ENCODE results near the gene PLBD1.

The PLBD1 gene

GRCh38 chr12:14495326-14495725 is 72.4 kb downstream of the PLBD1 start:
- no peaks in the 10 kb centered on the region for H3K27me3 Mint-ChIP-seq
- H3K4me1 Mint-ChIP-seq = peaks cover 4% of the 10 kb centered on the region
- no peak overlapping the region for H3K27ac Mint-ChIP-seq
- peaks cover 84% of the 10 kb centered on the region for H3K36me3 Mint-ChIP-seq
- DNase-seq = no peak
- CTCF ChIA-PET = interaction anchor here (1.7 kb wide), 1 partner anchor 257 kb away, joined by 4 read pairs; no protein-coding TSS in a partner anchor
- no peak overlapping the region for H3K4me3 Mint-ChIP-seq
- peaks cover 6% of the 10 kb centered on the region for H3K9me3 Mint-ChIP-seq

DNA sequence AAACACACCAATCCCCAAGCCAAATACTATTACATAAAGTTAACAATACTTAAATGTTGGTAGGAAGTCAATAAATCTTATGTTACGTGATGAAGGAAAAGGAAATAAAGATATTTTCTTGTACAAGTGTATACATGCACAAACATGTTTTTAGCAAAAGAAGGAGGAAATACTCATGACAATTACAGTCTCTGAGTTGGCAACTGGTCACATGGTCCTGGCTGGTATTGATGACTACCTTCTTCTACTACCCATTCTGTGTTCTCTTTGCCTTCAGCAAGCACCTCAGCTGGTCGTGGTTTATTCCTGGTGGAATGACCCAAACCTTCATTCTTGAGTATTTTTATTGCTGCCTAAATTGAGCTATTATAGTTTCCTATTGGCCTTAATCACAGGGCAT is 84.8 kb downstream of the PLBD1 start:
- no peak for DNase-seq
- Mint-ChIP-seq H3K36me3 (peaks cover 88% of the 10 kb centered on the region), H3K4me1 (no peaks in the 10 kb centered on the region), H3K4me3 (no peak overlapping the region), H3K27me3 (no peaks in the 10 kb centered on the region), H3K9me3 (peaks cover 3% of the 10 kb centered on the region), H3K27ac (peak overlapping the region; percentile 38)
- CTCF ChIA-PET = no interaction called here

GRCh38 chr12:14482361-14482760 is 85.3 kb downstream of the PLBD1 start:
- Mint-ChIP-seq H3K4me1 (no peaks in the 10 kb centered on the region), H3K4me3 (no peak overlapping the region), H3K36me3 (peaks cover 88% of the 10 kb centered on the region), H3K9me3 (peaks cover 3% of the 10 kb centered on the region), H3K27me3 (no peaks in the 10 kb centered on the region), H3K27ac (peak overlapping the region; percentile 38)
- CTCF ChIA-PET = no interaction called here
- DNase-seq = no peak

- peaks cover 80% of the 10 kb centered on the region for H3K36me3 Mint-ChIP-seq
- H3K9me3 Mint-ChIP-seq = peaks cover 3% of the 10 kb centered on the region
Observed at GRCh38 chr12:14481201-14481600, 86.5 kb downstream of the PLBD1 start.

GRCh38 chr12:14479004-14479403 is 88.7 kb downstream of the PLBD1 start:
- H3K27ac Mint-ChIP-seq = no peak overlapping the region
- CTCF ChIA-PET = no interaction called here
- H3K4me1 Mint-ChIP-seq = no peaks in the 10 kb centered on the region
- DNase-seq = no peak
- peaks cover 77% of the 10 kb centered on the region for H3K36me3 Mint-ChIP-seq
- peaks cover 5% of the 10 kb centered on the region for H3K9me3 Mint-ChIP-seq
- H3K4me3 Mint-ChIP-seq = no peak overlapping the region
- no peaks in the 10 kb centered on the region for H3K27me3 Mint-ChIP-seq

More at GRCh38 chr12:14481201-14481600, 86.5 kb downstream of the PLBD1 start:
- CTCF ChIA-PET = interaction anchor here (1.1 kb wide), 1 partner anchor 26 kb away, joined by 3 read pairs; no protein-coding TSS in a partner anchor
- Mint-ChIP-seq H3K27me3 (no peaks in the 10 kb centered on the region), H3K27ac (no peak overlapping the region), H3K4me3 (no peak overlapping the region), H3K4me1 (no peaks in the 10 kb centered on the region)
- no peak for DNase-seq

- CTCF ChIA-PET = interaction anchor here (1.7 kb wide), 1 partner anchor 19 kb away, joined by 8 read pairs; no protein-coding TSS in a partner anchor
- Mint-ChIP-seq H3K27me3 (no peaks in the 10 kb centered on the region), H3K36me3 (peaks cover 78% of the 10 kb centered on the region), H3K4me1 (no peaks in the 10 kb centered on the region), H3K9me3 (peaks cover 32% of the 10 kb centered on the region), H3K4me3 (no peak overlapping the region), H3K27ac (no peak overlapping the region)
- no peak for DNase-seq
Observed at GRCh38 chr12:14473707-14474287, 93.9 kb downstream of the PLBD1 start.

GRCh38 chr12:14471497-14471896 is 96.2 kb downstream of the PLBD1 start:
- no peaks in the 10 kb centered on the region for H3K4me1 Mint-ChIP-seq
- no peak for DNase-seq
- CTCF ChIA-PET = no interaction called here
- H3K27me3 Mint-ChIP-seq = no peaks in the 10 kb centered on the region
- H3K27ac Mint-ChIP-seq = no peak overlapping the region
- H3K9me3 Mint-ChIP-seq = peaks cover 32% of the 10 kb centered on the region
- H3K4me3 Mint-ChIP-seq = no peak overlapping the region
- H3K36me3 Mint-ChIP-seq = peaks cover 79% of the 10 kb centered on the region

DNA sequence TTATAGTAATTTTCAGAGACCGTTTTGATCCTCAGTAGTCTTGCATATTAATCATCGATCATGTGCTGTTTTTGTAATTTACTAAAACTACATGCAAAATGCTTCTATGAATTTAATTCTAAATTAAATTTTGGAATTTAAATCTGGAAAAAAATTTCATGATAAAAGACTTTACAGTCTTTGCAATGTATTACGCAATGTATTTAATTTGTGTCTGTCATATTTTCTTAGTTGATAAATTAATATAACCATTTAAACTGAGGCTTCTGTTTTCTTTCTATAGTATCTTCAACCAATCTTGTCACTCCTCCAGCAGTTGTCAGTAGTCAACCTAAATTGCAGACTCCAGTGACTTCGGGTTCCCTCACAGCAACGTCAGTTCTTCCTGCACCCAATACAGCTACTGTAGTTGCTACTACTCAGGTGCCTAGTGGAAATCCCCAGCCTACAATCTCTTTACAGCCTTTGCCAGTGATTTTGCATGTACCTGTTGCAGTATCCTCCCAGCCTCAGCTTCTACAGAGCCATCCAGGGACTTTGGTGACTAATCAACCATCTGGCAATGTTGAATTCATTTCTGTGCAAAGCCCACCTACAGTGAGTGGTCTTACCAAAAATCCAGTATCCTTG is 107.4 kb downstream of the PLBD1 start:
- H3K36me3 Mint-ChIP-seq = peaks cover 51% of the 10 kb centered on the region
- DNase-seq = no peak
- no peak overlapping the region for H3K4me3 Mint-ChIP-seq
- CTCF ChIA-PET = no interaction called here
- no peak overlapping the region for H3K27ac Mint-ChIP-seq
- H3K4me1 Mint-ChIP-seq = no peaks in the 10 kb centered on the region
- H3K9me3 Mint-ChIP-seq = peaks cover 2% of the 10 kb centered on the region
- H3K27me3 Mint-ChIP-seq = no peaks in the 10 kb centered on the region

- Mint-ChIP-seq H3K4me1 (peaks cover 49% of the 10 kb centered on the region), H3K9me3 (peaks cover 6% of the 10 kb centered on the region), H3K36me3 (peaks cover 69% of the 10 kb centered on the region), H3K27me3 (no peaks in the 10 kb centered on the region), H3K4me3 (no peak overlapping the region), H3K27ac (peak overlapping the region; percentile 75)
- CTCF ChIA-PET = interaction anchor here (0.6 to 3.8 kb wide), 22 partner anchors 9 to 228 kb away, joined by 3 to 49 read pairs (median 5); partner anchors contain the start of gene ATF7IP
- DNase-seq = peak; percentile 32
Observed at GRCh38 chr12:14454098-14454907, 113.4 kb downstream of the PLBD1 start.

Measured in activated naive CD4-positive, alpha-beta T cell treated with anti-CD3 and anti-CD28 coated beads, Interleukin-2, amount 10 ng/mL, durations not matched to agents 7 days and 5 days (primary cell).